ENCODE data around the gene TSEN54.

TSEN54 gene

GRCh38 chr17:75491680-75492079, 24.6 kb upstream of the TSEN54 start:
- H2AFZ ChIP-seq (ENCODE audit: low read depth, low read length), result no peak overlapping the region
- H3K27me3 ChIP-seq (ENCODE audit: insufficient read depth, low read length), result no peaks in the 10 kb centered on the region
- peaks cover 62% of the 10 kb centered on the region for H3K36me3 ChIP-seq (ENCODE audit: insufficient read depth, low read length)
- no peaks in the 10 kb centered on the region for H3K4me1 ChIP-seq (ENCODE audit: insufficient read depth, low read length)
- no peak overlapping the region for H3K4me3 ChIP-seq (ENCODE audit: low read length)
- H3K9me3 ChIP-seq (ENCODE audit: low read length), result no peaks in the 10 kb centered on the region

- H3K4me3 ChIP-seq (ENCODE audit: low read length), result no peak overlapping the region
- H3K36me3 ChIP-seq (ENCODE audit: insufficient read depth, low read length), result peaks cover 63% of the 10 kb centered on the region
- H3K27me3 ChIP-seq (ENCODE audit: insufficient read depth, low read length), result no peaks in the 10 kb centered on the region
- H3K4me1 ChIP-seq (ENCODE audit: insufficient read depth, low read length), result no peaks in the 10 kb centered on the region
- H2AFZ ChIP-seq (ENCODE audit: low read depth, low read length), result no peak overlapping the region
- no peaks in the 10 kb centered on the region for H3K9me3 ChIP-seq (ENCODE audit: low read length)
Observed at GRCh38 chr17:75492555-75493168, 23.7 kb upstream of the TSEN54 start.

GRCh38 chr17:75493476-75494129, 22.7 kb upstream of the TSEN54 start:
- Histone ChIP-seq H3K4me1 (ENCODE audit: insufficient read depth, low read length) (no peaks in the 10 kb centered on the region), H3K4me3 (ENCODE audit: low read length) (no peak overlapping the region), H3K9me3 (ENCODE audit: low read length) (no peaks in the 10 kb centered on the region), H3K36me3 (ENCODE audit: insufficient read depth, low read length) (peaks cover 70% of the 10 kb centered on the region), H3K27me3 (ENCODE audit: insufficient read depth, low read length) (no peaks in the 10 kb centered on the region), H2AFZ (ENCODE audit: low read depth, low read length) (no peak overlapping the region)

GRCh38 chr17:75494326-75494877, 21.9 kb upstream of the TSEN54 start:
- no peaks in the 10 kb centered on the region for H3K4me1 ChIP-seq (ENCODE audit: insufficient read depth, low read length)
- no peaks in the 10 kb centered on the region for H3K9me3 ChIP-seq (ENCODE audit: low read length)
- peaks cover 75% of the 10 kb centered on the region for H3K36me3 ChIP-seq (ENCODE audit: insufficient read depth, low read length)
- H3K27me3 ChIP-seq (ENCODE audit: insufficient read depth, low read length), result no peaks in the 10 kb centered on the region
- no peak overlapping the region for H2AFZ ChIP-seq (ENCODE audit: low read depth, low read length)
- no peak overlapping the region for H3K4me3 ChIP-seq (ENCODE audit: low read length)

DNA sequence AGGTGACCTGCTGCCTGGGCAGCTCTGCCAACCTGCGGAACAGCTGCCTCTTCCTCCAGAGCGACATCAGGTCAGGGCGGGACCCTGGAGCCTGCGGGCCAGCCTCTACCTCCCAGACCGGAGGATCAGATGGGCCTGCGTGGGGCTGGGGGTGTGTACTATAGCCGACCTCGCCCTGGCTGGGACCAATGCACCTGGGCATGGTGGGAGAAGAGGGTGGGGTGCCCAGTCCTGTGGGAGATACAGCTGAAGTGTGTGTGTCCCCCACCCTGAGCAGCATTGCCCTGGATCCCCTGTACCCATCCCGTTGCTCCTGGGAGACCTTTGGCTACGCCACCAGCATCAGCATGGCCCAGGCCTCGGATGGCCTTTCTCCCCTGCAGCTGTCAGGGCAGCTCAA, 20.3 kb upstream of the TSEN54 start:
- peaks cover 78% of the 10 kb centered on the region for H3K36me3 ChIP-seq (ENCODE audit: insufficient read depth, low read length)
- no peaks in the 10 kb centered on the region for H3K4me1 ChIP-seq (ENCODE audit: insufficient read depth, low read length)

GRCh38 chr17:75498039-75498725, 18.1 kb upstream of the TSEN54 start:
- no peaks in the 10 kb centered on the region for H3K4me1 ChIP-seq (ENCODE audit: insufficient read depth, low read length)
- H3K27me3 ChIP-seq (ENCODE audit: insufficient read depth, low read length), result no peaks in the 10 kb centered on the region
- H3K9me3 ChIP-seq (ENCODE audit: low read length), result no peaks in the 10 kb centered on the region
- peaks cover 65% of the 10 kb centered on the region for H3K36me3 ChIP-seq (ENCODE audit: insufficient read depth, low read length)
- H2AFZ ChIP-seq (ENCODE audit: low read depth, low read length), result no peak overlapping the region
- H3K4me3 ChIP-seq (ENCODE audit: low read length), result no peak overlapping the region

More for the DNA sequence above, 20.3 kb upstream of the TSEN54 start:
- Histone ChIP-seq H2AFZ (ENCODE audit: low read depth, low read length) (no peak overlapping the region), H3K9me3 (ENCODE audit: low read length) (no peaks in the 10 kb centered on the region), H3K27me3 (ENCODE audit: insufficient read depth, low read length) (no peaks in the 10 kb centered on the region), H3K4me3 (ENCODE audit: low read length) (no peak overlapping the region)

DNA sequence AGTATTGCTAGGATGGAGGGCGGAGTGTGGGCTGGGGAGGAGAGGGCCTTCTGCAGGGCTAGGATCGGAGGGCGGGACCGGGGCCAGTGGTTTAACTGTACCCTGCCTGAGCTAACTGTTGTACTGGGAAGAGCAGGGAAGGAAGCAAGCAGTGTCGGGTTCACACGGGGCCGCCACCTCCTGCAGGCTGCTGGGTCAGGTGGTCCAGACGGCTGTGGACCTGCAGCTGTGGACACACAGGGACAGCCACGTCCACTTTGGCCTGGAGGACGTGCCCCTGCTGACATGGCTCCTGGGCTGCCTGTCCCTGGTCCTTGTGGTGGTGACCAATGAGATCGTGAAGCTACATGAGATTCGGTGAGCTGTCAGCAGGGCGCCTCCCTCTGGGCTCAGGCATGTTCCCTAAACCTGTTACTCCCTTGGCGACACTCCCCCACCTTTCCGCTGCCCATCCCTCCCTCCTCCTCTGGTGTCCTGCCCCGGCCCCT, 17.6 kb upstream of the TSEN54 start:
- Histone ChIP-seq H3K36me3 (ENCODE audit: insufficient read depth, low read length) (peaks cover 59% of the 10 kb centered on the region), H3K4me3 (ENCODE audit: low read length) (no peak overlapping the region), H3K27me3 (ENCODE audit: insufficient read depth, low read length) (no peaks in the 10 kb centered on the region), H3K4me1 (ENCODE audit: insufficient read depth, low read length) (no peaks in the 10 kb centered on the region), H3K9me3 (ENCODE audit: low read length) (no peaks in the 10 kb centered on the region), H2AFZ (ENCODE audit: low read depth, low read length) (no peak overlapping the region)

GRCh38 chr17:75499313-75500022, 16.9 kb upstream of the TSEN54 start:
- Histone ChIP-seq H3K27me3 (ENCODE audit: insufficient read depth, low read length) (no peaks in the 10 kb centered on the region), H2AFZ (ENCODE audit: low read depth, low read length) (no peak overlapping the region), H3K4me1 (ENCODE audit: insufficient read depth, low read length) (no peaks in the 10 kb centered on the region), H3K36me3 (ENCODE audit: insufficient read depth, low read length) (peaks cover 61% of the 10 kb centered on the region), H3K9me3 (ENCODE audit: low read length) (no peaks in the 10 kb centered on the region), H3K4me3 (ENCODE audit: low read length) (no peak overlapping the region)

DNA sequence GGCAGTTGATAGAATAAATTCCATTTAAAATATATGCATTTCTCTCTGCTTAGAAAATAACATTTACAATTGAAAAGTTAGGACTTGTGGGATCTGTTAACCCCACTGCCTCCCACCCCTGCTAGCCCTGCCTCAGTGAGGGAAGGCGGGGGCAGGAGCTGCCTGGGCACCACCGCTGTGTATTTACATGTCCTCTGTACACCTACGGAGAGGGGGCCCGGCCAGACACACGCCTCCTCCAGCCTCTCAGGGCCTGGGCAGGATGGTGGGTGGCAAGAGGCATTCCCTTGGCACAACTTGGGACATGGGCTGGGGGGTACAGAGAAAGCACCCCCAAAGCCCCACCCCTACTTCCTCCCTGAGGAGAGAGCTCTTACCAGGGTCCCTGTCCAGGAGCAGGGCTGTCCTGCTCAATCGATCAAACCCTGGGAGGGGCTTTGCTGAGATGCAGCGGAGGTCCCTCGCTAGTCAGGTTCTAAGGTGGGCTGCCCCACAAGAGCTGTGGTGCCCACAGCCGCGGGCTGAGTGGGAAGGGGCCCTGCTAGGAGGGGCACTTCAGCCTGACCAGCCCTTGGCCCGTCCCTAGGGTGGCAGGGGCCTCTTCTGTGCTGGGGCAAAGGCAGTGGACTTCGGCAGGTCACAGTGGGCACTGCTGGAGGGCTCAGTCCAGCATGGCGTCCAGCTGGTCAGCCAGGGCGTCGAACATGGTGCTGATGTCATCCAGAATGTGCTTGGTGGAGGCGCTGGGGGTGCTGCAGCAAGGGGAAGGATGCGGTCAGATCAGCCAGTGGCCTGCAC, 15.7 kb upstream of the TSEN54 start:
- Histone ChIP-seq H3K9me3 (ENCODE audit: low read length) (no peaks in the 10 kb centered on the region), H2AFZ (ENCODE audit: low read depth, low read length) (no peak overlapping the region), H3K4me1 (ENCODE audit: insufficient read depth, low read length) (no peaks in the 10 kb centered on the region), H3K36me3 (ENCODE audit: insufficient read depth, low read length) (peaks cover 66% of the 10 kb centered on the region), H3K27me3 (ENCODE audit: insufficient read depth, low read length) (no peaks in the 10 kb centered on the region), H3K4me3 (ENCODE audit: low read length) (no peak overlapping the region)

DNA sequence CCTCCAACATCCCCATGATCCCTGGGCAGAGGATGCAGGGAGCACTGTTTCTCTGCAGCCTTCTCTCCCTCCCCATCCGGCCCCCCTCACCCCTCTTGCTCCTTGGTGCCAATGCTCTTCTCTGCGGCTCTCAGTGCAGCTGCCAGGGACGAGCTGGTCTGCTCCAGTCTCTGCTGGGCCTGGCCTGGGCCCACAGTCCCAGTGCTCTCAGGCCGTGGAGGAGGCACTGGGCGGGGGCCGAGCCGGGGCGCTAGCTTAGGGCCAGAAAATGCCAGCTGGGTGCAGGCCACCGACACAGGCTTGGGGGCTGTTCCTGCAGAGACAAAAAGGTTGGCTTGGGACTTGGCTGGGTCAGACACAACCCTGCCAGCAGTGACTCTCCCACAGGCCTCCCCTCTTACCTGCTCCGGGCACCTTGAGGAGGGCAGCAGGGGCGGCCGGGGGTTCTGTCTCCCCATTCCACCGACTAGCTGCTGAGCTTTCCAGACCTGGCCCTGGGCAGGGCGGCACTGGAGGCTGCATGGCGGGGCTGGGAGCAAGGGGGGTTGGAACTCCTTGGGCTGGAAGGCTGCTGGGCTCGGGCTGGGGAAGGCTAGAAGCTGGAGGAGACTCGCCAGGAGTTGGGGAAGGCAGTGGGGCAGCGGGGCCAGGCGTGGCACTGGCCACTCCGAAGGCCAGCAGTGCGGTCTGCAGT, 14.8 kb upstream of the TSEN54 start:
- no peaks in the 10 kb centered on the region for H3K9me3 ChIP-seq (ENCODE audit: low read length)
- H3K36me3 ChIP-seq (ENCODE audit: insufficient read depth, low read length), result peaks cover 66% of the 10 kb centered on the region
- no peaks in the 10 kb centered on the region for H3K27me3 ChIP-seq (ENCODE audit: insufficient read depth, low read length)
- H3K4me3 ChIP-seq (ENCODE audit: low read length), result no peak overlapping the region
- H2AFZ ChIP-seq (ENCODE audit: low read depth, low read length), result no peak overlapping the region
- no peaks in the 10 kb centered on the region for H3K4me1 ChIP-seq (ENCODE audit: insufficient read depth, low read length)

DNA sequence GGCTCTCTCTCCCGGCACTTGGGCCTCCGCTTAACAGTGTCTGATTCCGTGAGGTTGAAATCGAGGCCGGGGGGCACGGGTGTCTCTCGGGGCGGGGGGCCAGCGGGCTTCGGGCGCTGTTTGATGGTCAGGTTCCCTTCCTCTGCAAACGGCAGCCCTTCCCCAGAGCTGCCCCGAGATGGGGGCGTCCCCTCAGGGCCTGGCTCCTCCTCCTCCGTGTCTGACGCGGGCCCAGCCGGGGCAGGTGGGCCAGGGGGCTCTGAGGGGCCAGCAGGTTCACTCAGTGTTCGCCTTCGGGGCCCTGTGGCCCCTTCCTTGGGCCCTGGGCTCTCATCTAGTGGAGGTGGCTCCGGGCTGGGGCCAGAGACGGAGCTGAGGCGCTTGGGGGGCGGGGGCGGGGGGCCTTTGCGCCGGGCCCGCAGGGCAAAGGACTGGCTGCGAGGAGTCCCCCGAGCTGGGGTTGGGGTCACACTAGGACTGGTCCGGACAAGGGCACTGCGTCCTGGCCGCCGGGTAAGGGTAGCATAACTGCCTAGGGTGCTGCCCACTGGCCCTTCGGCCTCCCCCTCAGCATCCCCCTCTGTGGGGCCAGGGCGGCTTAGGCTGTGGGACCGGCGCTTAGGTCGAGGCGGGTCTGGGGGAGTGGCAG, 14.1 kb upstream of the TSEN54 start:
- peaks cover 67% of the 10 kb centered on the region for H3K36me3 ChIP-seq (ENCODE audit: insufficient read depth, low read length)
- H2AFZ ChIP-seq (ENCODE audit: low read depth, low read length), result no peak overlapping the region
- no peaks in the 10 kb centered on the region for H3K27me3 ChIP-seq (ENCODE audit: insufficient read depth, low read length)
- no peaks in the 10 kb centered on the region for H3K4me1 ChIP-seq (ENCODE audit: insufficient read depth, low read length)
- H3K9me3 ChIP-seq (ENCODE audit: low read length), result no peaks in the 10 kb centered on the region
- no peak overlapping the region for H3K4me3 ChIP-seq (ENCODE audit: low read length)
